Vagina (tissue), 2 donors: Measurements from ENCODE around the gene TMEM18.

ENCODE experiments used
- POLR2A ChIP-seq, 2 donors: fragments of 450-650 bp; IDR thresholded peaks; one replicate each; pipeline ENCODE4 v1.6.1; 2017; ENCODE audit warnings: antibody characterized with exemption in 2 of 2, mild to moderate bottlenecking in 2 of 2, moderate library complexity in 2 of 2
- POLR2AphosphoS5 ChIP-seq, 2 donors: sonication (generic); formaldehyde crosslinking; IDR thresholded peaks; one replicate each; pipeline ENCODE4 v1.9.0; 2017; ENCODE audit warnings: antibody characterized with exemption in 2 of 2, mild to moderate bottlenecking in 2 of 2, low read depth in 1 of 2; ENCODE audit not compliant: insufficient read depth in 1 of 2
- TF ChIP-seq, protein P1 (sequence below), 3 experiments: fragments of 450-650 bp in 2 of 3; fragments of 200-600 bp in 1 of 3; sonication (generic) in 1 of 3; IDR thresholded peaks; one replicate each; pipeline ENCODE4 v1.5.1; 2017 to 2019; ENCODE audit warnings: antibody characterized with exemption in 3 of 3, mild to moderate bottlenecking in 2 of 3, moderate library complexity in 2 of 3

DNA sequence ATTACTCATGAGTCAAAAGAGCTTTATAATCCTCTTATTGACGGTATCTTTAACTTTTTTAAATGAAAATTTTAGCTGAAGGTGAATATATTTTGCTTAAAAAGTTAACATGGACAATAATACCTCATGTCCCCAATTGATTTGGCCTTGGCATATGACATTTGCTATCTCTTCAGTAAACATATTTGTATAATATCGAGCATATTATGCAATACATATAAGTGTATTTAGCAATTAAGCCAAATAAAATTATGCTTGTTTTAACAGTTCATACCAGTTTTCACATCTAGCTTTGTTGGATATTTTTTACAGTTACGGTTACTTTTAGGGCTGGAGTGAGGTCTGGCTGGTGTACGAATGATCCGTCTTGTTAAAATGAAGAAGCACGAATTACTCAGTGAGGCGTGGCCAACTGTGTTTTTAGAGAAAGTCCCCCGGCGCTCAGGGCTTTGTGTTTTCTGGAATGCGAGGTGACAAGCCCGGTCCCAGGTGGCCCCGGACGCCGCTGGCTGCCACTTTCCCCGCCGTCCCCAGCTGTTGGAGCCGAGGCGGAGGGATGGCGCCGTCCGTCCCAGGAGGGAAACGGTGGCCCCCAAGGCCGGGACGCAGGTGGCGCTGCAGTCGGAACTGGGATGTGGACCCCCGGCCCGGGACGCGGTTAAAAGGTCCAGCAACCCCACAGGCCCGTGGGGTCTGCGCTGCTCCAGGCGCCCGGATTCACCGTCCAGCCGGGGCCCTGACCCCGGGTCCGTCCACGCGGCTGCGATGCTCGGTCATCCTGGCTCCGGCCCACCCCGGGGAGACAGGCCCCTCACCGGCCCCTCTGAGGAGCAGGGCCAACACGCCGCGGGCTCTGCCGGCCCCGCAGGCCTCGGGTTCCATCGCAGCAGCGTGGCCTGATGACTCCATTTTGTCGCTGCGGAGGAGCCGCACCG lies 41.3 kb downstream of the TMEM18 start:
- TF ChIP-seq POLR2A (IDR thresholded peaks at IDR 0.05) (no peak), POLR2AphosphoS5 (IDR thresholded peaks at IDR 0.05; ENCODE audit: insufficient read depth in 1 of 2, low read depth in 1 of 2) (no peak)
- TF ChIP-seq, protein P1, sequence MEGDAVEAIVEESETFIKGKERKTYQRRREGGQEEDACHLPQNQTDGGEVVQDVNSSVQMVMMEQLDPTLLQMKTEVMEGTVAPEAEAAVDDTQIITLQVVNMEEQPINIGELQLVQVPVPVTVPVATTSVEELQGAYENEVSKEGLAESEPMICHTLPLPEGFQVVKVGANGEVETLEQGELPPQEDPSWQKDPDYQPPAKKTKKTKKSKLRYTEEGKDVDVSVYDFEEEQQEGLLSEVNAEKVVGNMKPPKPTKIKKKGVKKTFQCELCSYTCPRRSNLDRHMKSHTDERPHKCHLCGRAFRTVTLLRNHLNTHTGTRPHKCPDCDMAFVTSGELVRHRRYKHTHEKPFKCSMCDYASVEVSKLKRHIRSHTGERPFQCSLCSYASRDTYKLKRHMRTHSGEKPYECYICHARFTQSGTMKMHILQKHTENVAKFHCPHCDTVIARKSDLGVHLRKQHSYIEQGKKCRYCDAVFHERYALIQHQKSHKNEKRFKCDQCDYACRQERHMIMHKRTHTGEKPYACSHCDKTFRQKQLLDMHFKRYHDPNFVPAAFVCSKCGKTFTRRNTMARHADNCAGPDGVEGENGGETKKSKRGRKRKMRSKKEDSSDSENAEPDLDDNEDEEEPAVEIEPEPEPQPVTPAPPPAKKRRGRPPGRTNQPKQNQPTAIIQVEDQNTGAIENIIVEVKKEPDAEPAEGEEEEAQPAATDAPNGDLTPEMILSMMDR (IDR thresholded peaks at IDR 0.05) = no peak
